ENCODE results near the gene TTI1.

- TF ChIP-seq, protein P1, sequence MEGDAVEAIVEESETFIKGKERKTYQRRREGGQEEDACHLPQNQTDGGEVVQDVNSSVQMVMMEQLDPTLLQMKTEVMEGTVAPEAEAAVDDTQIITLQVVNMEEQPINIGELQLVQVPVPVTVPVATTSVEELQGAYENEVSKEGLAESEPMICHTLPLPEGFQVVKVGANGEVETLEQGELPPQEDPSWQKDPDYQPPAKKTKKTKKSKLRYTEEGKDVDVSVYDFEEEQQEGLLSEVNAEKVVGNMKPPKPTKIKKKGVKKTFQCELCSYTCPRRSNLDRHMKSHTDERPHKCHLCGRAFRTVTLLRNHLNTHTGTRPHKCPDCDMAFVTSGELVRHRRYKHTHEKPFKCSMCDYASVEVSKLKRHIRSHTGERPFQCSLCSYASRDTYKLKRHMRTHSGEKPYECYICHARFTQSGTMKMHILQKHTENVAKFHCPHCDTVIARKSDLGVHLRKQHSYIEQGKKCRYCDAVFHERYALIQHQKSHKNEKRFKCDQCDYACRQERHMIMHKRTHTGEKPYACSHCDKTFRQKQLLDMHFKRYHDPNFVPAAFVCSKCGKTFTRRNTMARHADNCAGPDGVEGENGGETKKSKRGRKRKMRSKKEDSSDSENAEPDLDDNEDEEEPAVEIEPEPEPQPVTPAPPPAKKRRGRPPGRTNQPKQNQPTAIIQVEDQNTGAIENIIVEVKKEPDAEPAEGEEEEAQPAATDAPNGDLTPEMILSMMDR (IDR thresholded peaks at IDR 0.05): no peak
- no peak for TF ChIP-seq POLR2A (IDR thresholded peaks at IDR 0.05)
Measured at GRCh38 chr20:38034961-38035360, 1.7 kb upstream of the TTI1 start.
